Fibroblast of the conjunctiva (primary cell): ENCODE data around the gene F13A1.

Experiments used
- DNase-seq: peaks from one replicate; pipeline ENCODE4 v3.0.0-alpha.2; 2010; ENCODE audit warnings: low read depth

F13A1 gene

GRCh38 chr6:6319952-6320811 is at the start of gene F13A1:
F13A1 (minus strand) TSS chr6:6320662; CDS start chr6:6318664, 1,998 bp downstream.
- no peak for DNase-seq

- DNase-seq, result no peak
These were observed 48.2 kb upstream of the F13A1 start for GRCh38 chr6:6368684-6369052.

GRCh38 chr6:6368040-6368683 is 47.7 kb upstream of the F13A1 start:
- DNase-seq, result no peak

- DNase-seq, result no peak
These were observed 46.3 kb upstream of the F13A1 start for GRCh38 chr6:6366803-6367202.

GRCh38 chr6:6365242-6365641 is 44.8 kb upstream of the F13A1 start:
- DNase-seq, result no peak

- no peak for DNase-seq
These were observed 41.8 kb upstream of the F13A1 start for GRCh38 chr6:6362056-6362840.

- DNase-seq, result no peak
These were observed 37.1 kb upstream of the F13A1 start for GRCh38 chr6:6357530-6357929.

GRCh38 chr6:6357032-6357431 is 36.6 kb upstream of the F13A1 start:
- no peak for DNase-seq

GRCh38 chr6:6352772-6353171 is 32.3 kb upstream of the F13A1 start:
- DNase-seq, result no peak

- no peak for DNase-seq
These were observed 31.1 kb upstream of the F13A1 start for GRCh38 chr6:6351511-6352025.

- no peak for DNase-seq
These were observed 30.2 kb upstream of the F13A1 start for GRCh38 chr6:6350696-6351095.

- DNase-seq, result no peak
These were observed 27.8 kb upstream of the F13A1 start for GRCh38 chr6:6348256-6348655.

- no peak for DNase-seq
These were observed 26.1 kb upstream of the F13A1 start for GRCh38 chr6:6346427-6347023.

- DNase-seq, result no peak
These were observed 13.0 kb upstream of the F13A1 start for GRCh38 chr6:6333501-6333900.

- no peak for DNase-seq
These were observed 12.4 kb upstream of the F13A1 start for GRCh38 chr6:6332811-6333244.

- no peak for DNase-seq
These were observed 11.6 kb upstream of the F13A1 start for GRCh38 chr6:6331946-6332601.

- DNase-seq, result no peak
These were observed 10.9 kb upstream of the F13A1 start for GRCh38 chr6:6331393-6331792.

- DNase-seq, result no peak
These were observed 9.9 kb upstream of the F13A1 start for GRCh38 chr6:6330407-6330806.

GRCh38 chr6:6328451-6328850 is 8.0 kb upstream of the F13A1 start:
- no peak for DNase-seq

- DNase-seq, result no peak
These were observed 2.9 kb upstream of the F13A1 start for GRCh38 chr6:6323352-6323751.

GRCh38 chr6:6320901-6321300 is 439 bp upstream of the F13A1 start:
- DNase-seq, result no peak
